Muscle of arm (tissue), 12 donors: ENCODE measurements around the gene AGPAT3. TPM values are rescaled to one million over a fixed set of nuclear protein-coding genes. Genes with fewer than 3 reads are reported as not detected.

Source experiments
- DNase-seq: peaks from one replicate; pipeline ENCODE4 v3.0.0-alpha.2; 2013
- polyA plus RNA-seq, 12 donors: library from polyadenylated mRNA; unstranded; fragments of 120-200 nt; gene quantifications; one replicate each; pipeline ENCODE4 v1.2.1, GENCODE V29; 2013; ENCODE audit not compliant: insufficient read length in 12 of 12

AGPAT3 gene
- polyA plus RNA-seq, 12 donors, result 24.1 to 37.3 (median 29.2) TPM; not detected in 1

- DNase-seq, result no peak
These were observed 6.0 kb upstream of the AGPAT3 start for GRCh38 chr21:43858806-43859648.

- DNase-seq, result no peak
These were observed 5.2 kb upstream of the AGPAT3 start for GRCh38 chr21:43859747-43860214.

GRCh38 chr21:43861706-43862105, 3.3 kb upstream of the AGPAT3 start:
- no peak for DNase-seq

GRCh38 chr21:43864313-43864961, 586 bp upstream of the AGPAT3 start:
- DNase-seq, result no peak

- peak; percentile 31 for DNase-seq
These were observed 677 bp downstream of the AGPAT3 start for GRCh38 chr21:43865540-43866259.

GRCh38 chr21:43866260-43866629, 1.2 kb downstream of the AGPAT3 start:
- DNase-seq, result peak; percentile 68

GRCh38 chr21:43866659-43867331, 1.8 kb downstream of the AGPAT3 start:
- DNase-seq, result no peak

GRCh38 chr21:43867332-43867703, 2.3 kb downstream of the AGPAT3 start:
- no peak for DNase-seq

- DNase-seq, result no peak
These were observed 2.9 kb downstream of the AGPAT3 start for GRCh38 chr21:43867948-43868347.

GRCh38 chr21:43868461-43868860, 3.4 kb downstream of the AGPAT3 start:
- no peak for DNase-seq

GRCh38 chr21:43869486-43870325, 4.7 kb downstream of the AGPAT3 start:
- DNase-seq, result no peak

- no peak for DNase-seq
These were observed 6.5 kb downstream of the AGPAT3 start for GRCh38 chr21:43871487-43871886.

- no peak for DNase-seq
These were observed 7.6 kb downstream of the AGPAT3 start for GRCh38 chr21:43872531-43873197.

- no peak for DNase-seq
These were observed 8.7 kb downstream of the AGPAT3 start for GRCh38 chr21:43873673-43874072.

GRCh38 chr21:43874085-43874805, 9.2 kb downstream of the AGPAT3 start:
- DNase-seq, result no peak

- no peak for DNase-seq
These were observed 11.6 kb downstream of the AGPAT3 start for GRCh38 chr21:43876605-43877004.

- DNase-seq, result no peak
These were observed 13.0 kb downstream of the AGPAT3 start for GRCh38 chr21:43877936-43878575.

- no peak for DNase-seq
These were observed 14.5 kb downstream of the AGPAT3 start for GRCh38 chr21:43879348-43880110.
